ENCODE data around the gene SEMA5A. TPM values are rescaled to one million over a fixed set of nuclear protein-coding genes. Genes with fewer than 3 reads are reported as not detected.
A peak's percentile ranks its signal among the peaks of the same experiment; 100 is the strongest.

The SEMA5A gene
- total RNA-seq, 1 donor, result 42.3 TPM

GRCh38 chr5:9156282-9156681 lies 389.6 kb downstream of the SEMA5A start:
- TF ChIP-seq CTCF (IDR thresholded peaks at IDR 0.05; ENCODE audit: extremely low read depth, low read depth, low read length), result peak; percentile 68
- Histone ChIP-seq H3K36me3 (ENCODE audit: insufficient read depth, low read length) (no peaks in the 10 kb centered on the region), H3K4me2 (ENCODE audit: insufficient read depth, low read length) (no peak overlapping the region), H4K20me1 (ENCODE audit: insufficient read depth, low read length) (no peaks in the 10 kb centered on the region), H3K27me3 (ENCODE audit: insufficient read depth, low read length) (no peaks in the 10 kb centered on the region), H3K4me1 (ENCODE audit: insufficient read depth, low read length) (no peaks in the 10 kb centered on the region), H3K27ac (ENCODE audit: low read depth, low read length) (peak overlapping the region; percentile 20), H2AFZ (ENCODE audit: low read length) (no peak overlapping the region), H3K9me3 (ENCODE audit: low read depth, low read length) (no peaks in the 10 kb centered on the region), H3K4me3 (ENCODE audit: insufficient read depth, low read length) (no peak overlapping the region), H3K79me2 (ENCODE audit: insufficient read depth, low read length) (no peaks in the 10 kb centered on the region)
- no peak for DNase-seq (ENCODE audit: insufficient read length, low spot score, missing footprints)

- TF ChIP-seq CTCF (IDR thresholded peaks at IDR 0.05; ENCODE audit: extremely low read depth, low read depth, low read length), result no peak
- DNase-seq (ENCODE audit: insufficient read length, low spot score, missing footprints), result no peak
Observed at GRCh38 chr5:9151684-9152427, 394.0 kb downstream of the SEMA5A start.

DNA sequence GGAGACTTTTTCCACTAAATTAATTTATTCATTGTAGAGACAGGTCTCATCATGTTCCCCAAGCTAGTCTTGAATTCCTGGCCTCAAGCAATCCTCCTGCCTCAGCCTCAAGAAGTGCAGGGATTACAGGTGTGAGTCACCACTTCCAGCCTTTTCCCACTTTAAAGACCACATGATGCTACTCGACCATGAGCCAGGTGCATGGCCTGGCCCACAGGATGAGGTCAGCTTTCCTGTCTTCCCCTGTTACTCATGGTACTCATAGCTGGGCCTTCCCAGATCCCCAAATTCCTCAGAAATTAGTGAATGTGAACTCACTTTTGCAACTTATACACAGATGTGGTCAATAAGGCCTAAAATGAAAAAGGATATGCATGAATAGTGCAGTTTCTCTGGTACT lies 395.9 kb downstream of the SEMA5A start:
- no peak for TF ChIP-seq CTCF (IDR thresholded peaks at IDR 0.05; ENCODE audit: extremely low read depth, low read depth, low read length)
- no peaks in the 10 kb centered on the region for H3K27me3 ChIP-seq (ENCODE audit: insufficient read depth, low read length)
- no peaks in the 10 kb centered on the region for H4K20me1 ChIP-seq (ENCODE audit: insufficient read depth, low read length)
- peaks cover 4% of the 10 kb centered on the region for H3K4me1 ChIP-seq (ENCODE audit: insufficient read depth, low read length)
- H3K36me3 ChIP-seq (ENCODE audit: insufficient read depth, low read length), result no peaks in the 10 kb centered on the region
- peak overlapping the region; percentile 43 for H3K27ac ChIP-seq (ENCODE audit: low read depth, low read length)
- peak; percentile 80 for DNase-seq (ENCODE audit: insufficient read length, low spot score, missing footprints)
- no peaks in the 10 kb centered on the region for H3K79me2 ChIP-seq (ENCODE audit: insufficient read depth, low read length)
- no peak overlapping the region for H2AFZ ChIP-seq (ENCODE audit: low read length)
- no peak overlapping the region for H3K4me3 ChIP-seq (ENCODE audit: insufficient read depth, low read length)
- H3K4me2 ChIP-seq (ENCODE audit: insufficient read depth, low read length), result no peak overlapping the region
- peaks cover 1% of the 10 kb centered on the region for H3K9me3 ChIP-seq (ENCODE audit: low read depth, low read length)

More at GRCh38 chr5:9151684-9152427, 394.0 kb downstream of the SEMA5A start:
- H3K79me2 ChIP-seq (ENCODE audit: insufficient read depth, low read length), result no peaks in the 10 kb centered on the region
- no peak overlapping the region for H2AFZ ChIP-seq (ENCODE audit: low read length)
- H3K27ac ChIP-seq (ENCODE audit: low read depth, low read length), result no peak overlapping the region
- H3K4me1 ChIP-seq (ENCODE audit: insufficient read depth, low read length), result peaks cover 4% of the 10 kb centered on the region
- no peaks in the 10 kb centered on the region for H4K20me1 ChIP-seq (ENCODE audit: insufficient read depth, low read length)
- H3K36me3 ChIP-seq (ENCODE audit: insufficient read depth, low read length), result no peaks in the 10 kb centered on the region
- H3K4me3 ChIP-seq (ENCODE audit: insufficient read depth, low read length), result no peak overlapping the region
- H3K27me3 ChIP-seq (ENCODE audit: insufficient read depth, low read length), result no peaks in the 10 kb centered on the region
- no peak overlapping the region for H3K4me2 ChIP-seq (ENCODE audit: insufficient read depth, low read length)
- H3K9me3 ChIP-seq (ENCODE audit: low read depth, low read length), result no peaks in the 10 kb centered on the region

- Histone ChIP-seq H2AFZ (ENCODE audit: low read length) (no peak overlapping the region), H4K20me1 (ENCODE audit: insufficient read depth, low read length) (no peaks in the 10 kb centered on the region), H3K27me3 (ENCODE audit: insufficient read depth, low read length) (no peaks in the 10 kb centered on the region), H3K36me3 (ENCODE audit: insufficient read depth, low read length) (peaks cover 4% of the 10 kb centered on the region), H3K27ac (ENCODE audit: low read depth, low read length) (no peak overlapping the region), H3K4me3 (ENCODE audit: insufficient read depth, low read length) (no peak overlapping the region), H3K4me1 (ENCODE audit: insufficient read depth, low read length) (peaks cover 4% of the 10 kb centered on the region), H3K79me2 (ENCODE audit: insufficient read depth, low read length) (no peaks in the 10 kb centered on the region), H3K9me3 (ENCODE audit: low read depth, low read length) (peaks cover 6% of the 10 kb centered on the region), H3K4me2 (ENCODE audit: insufficient read depth, low read length) (no peak overlapping the region)
- DNase-seq (ENCODE audit: insufficient read length, low spot score, missing footprints), result no peak
- no peak for TF ChIP-seq CTCF (IDR thresholded peaks at IDR 0.05; ENCODE audit: extremely low read depth, low read depth, low read length)
Observed at GRCh38 chr5:9148242-9148641, 397.6 kb downstream of the SEMA5A start.

Measured in osteoblast (primary cell).